ENCODE results near the gene HOXD10.
A peak's percentile ranks its signal among the peaks of the same experiment; 100 is the strongest.

Gene HOXD10

GRCh38 chr2:176152350-176153181, 36.0 kb downstream of the HOXD10 start:
- DNase-seq, result peak in 2 of 3 experiments; percentile 75 to 76

DNA sequence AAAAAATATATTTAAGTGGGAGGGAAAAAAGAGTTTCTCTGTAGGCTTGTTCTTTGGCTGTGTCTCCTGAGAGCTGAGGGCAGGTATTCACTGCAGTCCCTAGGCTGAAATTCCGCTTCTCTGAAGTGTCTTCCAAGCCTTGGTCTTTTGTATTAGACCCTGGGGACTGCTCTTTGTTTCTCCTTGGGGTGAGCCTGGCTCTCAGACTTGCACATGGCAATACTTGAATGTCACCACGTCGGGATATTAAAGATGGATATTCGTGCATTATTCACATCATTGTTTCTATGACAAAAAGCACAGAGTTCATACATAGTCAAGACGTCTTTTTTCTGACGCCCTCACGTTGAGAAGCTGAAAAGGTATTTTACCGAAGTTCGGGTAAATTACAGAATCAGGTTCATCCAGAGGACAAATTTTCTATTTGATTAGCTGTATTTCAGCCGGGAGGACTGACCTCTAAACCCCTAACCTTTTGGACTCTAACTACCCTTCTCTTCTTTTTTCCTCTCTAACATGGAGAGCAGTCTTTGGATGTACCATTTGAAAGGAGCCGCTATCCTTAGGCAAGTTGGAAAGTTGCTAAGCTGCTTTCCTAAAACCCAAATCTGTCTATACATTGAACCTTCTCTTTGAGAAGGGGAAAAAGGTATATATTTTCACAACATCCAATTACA, 38.1 kb downstream of the HOXD10 start:
- DNase-seq, result no peak

- DNase-seq, result no peak
These were observed 38.9 kb downstream of the HOXD10 start for GRCh38 chr2:176155356-176156044.

- DNase-seq, result no peak
These were observed 39.8 kb downstream of the HOXD10 start for GRCh38 chr2:176156301-176156806.

DNA sequence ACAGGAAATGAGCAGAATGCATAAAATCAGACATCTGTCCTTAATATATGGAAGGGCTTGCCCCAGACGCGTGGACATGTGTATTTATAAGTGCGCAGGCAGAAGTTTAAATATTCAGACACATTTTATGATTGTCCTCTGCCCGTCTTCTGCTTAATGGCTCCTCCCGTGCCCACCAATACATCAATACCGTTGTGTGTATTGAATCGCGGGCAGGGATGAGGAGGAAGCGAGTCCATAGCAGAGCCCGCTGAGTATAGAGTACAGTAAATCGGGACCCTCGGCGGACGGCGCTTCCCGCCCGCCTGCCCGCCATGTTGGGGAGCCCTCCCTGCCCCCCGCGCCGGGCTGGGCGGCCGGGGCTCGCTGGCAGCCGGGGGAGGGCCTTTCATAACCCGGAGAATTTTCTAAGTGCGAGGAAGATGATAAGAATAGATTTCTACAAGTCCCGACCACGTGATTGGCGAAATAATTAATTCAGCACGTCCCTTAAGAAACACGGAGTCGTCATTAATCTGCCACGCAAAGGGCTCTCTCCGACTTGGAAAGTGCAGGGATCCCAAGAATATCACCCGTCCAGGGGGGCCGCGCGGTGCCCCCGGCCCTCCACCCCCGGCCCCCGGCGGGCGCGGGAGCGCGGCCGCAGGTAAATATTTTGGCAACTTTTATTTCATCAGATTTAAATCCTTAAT, 40.4 kb downstream of the HOXD10 start, which contains the start of gene HOXD3:
TSS of gene HOXD3 (plus strand) at position 501 of the 692 bp plus-strand sequence. CDS start 11,808 bp downstream, outside the sequence.
- DNase-seq, result no peak

DNA sequence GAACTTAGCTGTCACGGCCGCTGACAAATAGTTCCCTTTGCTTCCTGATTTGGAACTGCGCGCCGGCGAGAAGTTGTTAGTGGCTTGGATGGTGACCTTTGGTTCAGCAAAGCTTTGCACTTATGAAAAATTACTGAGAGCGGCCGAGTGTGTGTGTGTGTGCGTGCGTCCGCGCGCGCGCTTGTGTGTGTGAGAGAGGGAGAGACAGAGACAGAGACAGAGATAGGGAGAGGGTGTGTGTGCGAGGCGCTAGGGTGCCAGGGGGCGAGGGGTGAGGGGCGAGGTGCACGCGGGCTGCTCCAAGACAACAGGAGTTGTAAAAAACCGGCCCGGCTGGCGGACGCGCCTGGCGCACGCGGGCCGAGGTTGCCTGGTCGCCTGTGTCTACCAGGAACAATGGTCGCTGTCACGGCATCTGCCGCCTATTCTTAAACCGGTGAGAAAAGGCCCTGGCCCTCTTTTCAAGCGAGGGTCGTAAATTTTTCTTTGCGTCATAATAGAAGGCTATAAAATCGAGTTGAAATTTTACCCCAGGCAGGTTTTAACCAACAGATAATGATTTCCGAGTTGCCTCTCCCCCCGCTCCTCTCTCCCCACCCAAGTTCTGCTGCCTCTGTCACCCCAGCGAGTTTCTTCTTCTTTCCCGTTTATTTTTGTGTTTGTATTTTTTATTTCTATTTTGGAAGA, 41.1 kb downstream of the HOXD10 start:
- no peak for DNase-seq

DNA sequence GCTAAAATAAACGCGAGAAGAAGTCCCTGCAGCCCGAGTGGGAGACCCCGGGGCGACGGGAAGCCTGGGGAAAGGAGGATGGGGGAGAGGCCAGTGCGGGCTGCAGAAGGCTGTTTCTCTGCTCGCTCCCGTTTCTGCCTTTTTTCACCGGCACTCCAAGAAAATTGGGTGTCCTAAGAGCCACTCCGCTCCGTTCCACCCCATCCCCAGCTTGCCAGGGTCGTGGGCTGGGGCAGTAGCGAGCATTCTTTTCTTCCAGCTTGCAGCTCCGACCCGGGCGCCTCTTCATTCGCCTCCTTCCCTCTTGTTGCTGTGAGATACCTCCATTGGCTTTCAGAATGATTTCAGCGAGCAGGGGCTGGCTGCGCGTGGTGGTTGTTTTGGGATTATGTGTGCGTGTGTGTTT, 41.6 kb downstream of the HOXD10 start:
- DNase-seq, result no peak

- DNase-seq, result no peak
These were observed 42.5 kb downstream of the HOXD10 start for GRCh38 chr2:176158855-176159662.

DNA sequence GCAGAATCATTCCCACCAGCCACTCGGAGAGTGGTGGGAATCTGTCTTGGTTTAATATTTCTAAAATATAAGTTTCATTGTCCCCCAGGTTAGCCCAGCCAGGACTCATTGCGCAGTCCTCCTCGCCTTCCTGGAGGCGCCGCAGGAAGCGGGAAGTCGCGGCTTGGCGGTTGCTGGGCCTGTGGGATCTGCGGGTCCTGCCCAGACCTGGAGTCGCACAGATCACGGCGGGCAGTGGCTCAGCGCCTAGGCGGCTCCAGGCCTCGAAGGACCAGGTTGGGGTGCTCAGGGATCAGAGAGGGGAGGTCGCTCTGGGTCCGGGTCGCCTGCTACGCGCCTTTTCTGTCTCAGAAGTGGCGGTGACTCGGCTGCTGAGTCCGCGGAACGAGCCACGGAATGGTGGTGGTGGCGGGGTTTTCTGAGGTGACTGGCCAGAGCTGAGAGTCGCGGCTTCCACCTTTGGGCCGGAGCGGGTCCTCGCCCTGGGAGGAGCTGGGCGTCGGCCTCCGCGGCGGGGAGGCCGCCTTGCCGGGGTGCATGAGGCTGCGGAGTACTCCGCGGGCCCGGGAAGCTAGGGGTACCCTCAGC, 43.2 kb downstream of the HOXD10 start:
- DNase-seq, result no peak

DNA sequence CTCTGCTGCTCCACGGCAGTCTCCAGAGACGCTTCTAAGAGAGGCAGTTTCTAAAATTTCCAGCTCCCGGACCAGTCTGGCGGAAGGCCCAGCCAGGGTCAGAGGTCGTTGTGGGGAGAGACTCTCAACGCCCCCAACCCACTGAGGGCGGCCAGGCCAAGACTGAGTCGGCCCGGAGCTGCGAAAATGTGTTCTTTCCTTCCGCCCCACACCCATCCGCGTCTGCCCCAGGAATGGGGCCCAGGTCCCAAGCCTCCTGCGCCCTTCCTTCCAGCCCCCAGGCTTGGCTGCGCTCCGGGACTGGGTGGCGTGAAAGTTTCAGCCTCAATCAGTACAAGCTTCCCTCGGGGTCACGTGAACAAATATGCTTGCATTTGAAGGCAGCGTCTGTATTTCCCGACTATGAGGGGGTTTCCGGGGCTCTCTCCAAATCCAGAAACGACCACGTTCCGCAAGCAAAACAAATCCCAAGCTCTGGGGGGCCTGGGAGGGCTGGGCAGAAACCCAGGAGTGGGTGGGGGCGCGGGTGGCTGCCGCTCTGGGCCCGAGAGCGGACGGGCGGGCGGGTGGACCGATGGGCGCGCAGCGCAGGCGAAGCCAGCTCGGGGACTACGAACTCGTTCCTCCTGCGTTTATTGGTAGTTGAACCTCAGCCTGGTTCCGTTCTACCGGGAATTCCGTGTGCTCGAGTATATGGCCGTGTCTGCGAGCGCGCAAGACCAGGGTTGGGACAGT, 43.8 kb downstream of the HOXD10 start:
- DNase-seq, result no peak

GRCh38 chr2:176160986-176161824, 44.6 kb downstream of the HOXD10 start:
- DNase-seq, result no peak

DNA sequence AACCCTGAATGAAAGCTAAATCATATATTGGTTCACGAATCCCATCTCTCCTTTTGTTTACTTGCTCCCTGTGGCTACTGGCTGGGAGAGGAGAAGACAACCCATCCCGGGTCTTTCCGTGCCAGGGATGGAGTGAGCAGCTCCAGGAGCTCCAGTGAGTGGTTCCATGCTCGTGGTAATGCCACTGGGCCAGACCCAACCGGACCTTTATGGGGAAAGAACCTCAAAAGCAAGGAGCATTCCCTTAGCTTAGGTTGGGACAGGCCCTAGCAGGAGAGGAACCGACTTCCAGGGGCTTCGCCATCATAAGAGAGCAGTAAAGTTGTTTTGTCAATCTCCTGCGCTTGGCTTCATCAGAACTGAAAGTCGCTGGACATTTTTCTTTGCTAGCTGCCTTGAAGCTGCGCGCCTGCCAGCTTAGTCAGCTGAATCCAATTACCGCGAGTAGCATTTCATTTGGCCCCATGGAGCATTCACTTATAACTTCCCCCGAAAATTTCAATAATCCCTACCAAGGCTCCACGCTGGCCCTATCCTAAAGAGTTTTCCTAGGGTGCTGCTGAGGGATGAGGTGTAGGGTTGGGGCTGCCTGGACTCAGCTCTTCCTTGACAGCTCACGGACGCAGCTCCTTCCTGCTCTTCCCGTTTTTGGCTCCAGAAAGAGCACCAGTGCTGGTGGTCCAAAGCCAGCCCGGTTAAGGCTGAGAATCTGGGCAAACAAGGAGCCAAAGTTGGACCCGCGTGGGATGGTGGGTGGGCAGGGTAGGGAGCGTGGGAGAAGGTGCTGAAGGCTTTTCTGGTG, 45.4 kb downstream of the HOXD10 start:
- no peak for DNase-seq

- no peak for DNase-seq
These were observed 46.5 kb downstream of the HOXD10 start for GRCh38 chr2:176162911-176163671.

- no peak for DNase-seq
These were observed 47.1 kb downstream of the HOXD10 start for GRCh38 chr2:176163672-176164056.

DNA sequence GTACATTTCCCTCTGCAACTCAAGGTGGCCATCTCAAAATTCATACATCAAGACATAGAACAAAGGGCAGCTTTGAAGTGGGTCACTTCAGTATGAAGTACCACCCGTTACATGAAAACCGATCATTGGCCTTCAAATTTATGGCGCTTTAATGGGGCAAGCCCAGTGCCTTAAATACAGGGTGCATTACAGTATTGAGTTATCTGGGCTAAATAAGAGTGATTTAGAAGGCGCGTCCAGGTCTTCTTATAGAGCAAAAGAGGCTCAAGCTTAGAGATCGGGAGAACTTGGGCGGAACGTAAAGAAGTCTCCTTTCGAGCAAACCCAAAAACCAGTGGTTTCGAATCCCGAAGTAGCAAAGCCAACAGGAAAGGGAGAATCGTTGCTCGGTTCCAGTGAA, 47.6 kb downstream of the HOXD10 start:
- DNase-seq, result peak in 2 of 3 experiments; percentile 4 to 18

DNA sequence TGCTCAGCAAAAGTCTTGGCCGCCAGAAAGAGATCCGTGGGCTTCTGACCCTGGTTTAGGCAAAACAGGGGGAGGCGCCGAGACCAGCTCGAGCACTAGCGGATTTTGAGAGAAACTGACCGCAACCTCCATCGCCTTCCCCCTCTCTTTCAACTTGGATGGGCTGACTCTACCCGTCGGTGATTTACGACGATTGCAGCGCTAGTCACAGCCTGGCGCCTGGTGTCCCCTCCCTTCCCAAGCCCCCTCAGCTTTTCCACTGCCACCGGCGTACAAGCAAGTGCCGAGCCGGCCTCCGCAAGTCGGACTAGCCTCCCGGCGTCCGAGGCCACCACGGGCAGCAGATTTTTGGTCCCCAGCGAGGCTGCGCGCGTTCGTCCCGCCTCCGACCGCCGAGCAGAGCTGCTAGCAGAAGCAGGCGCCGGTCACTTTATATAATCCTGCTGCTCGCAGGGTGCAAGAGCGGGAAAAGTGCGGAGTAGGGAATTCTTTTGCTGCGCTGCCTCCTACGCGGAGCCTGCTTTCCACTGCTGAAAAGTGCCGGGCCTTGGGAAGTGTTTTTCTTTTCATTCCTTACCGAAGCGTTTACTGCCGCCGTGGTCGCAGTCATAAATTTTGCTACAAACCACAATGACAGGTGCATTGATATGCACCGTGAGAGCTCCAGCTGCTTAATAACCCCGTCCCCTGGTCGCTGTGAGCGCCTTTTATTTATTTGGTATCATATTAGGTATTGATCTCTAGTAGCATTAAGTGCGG, 48.2 kb downstream of the HOXD10 start:
- DNase-seq, result no peak

All from NCI-H1417 (cell line).